A549 (cell line): Measurements from ENCODE around the gene GRIK4. TPM values are rescaled to one million over a fixed set of nuclear protein-coding genes. Genes with fewer than 3 reads are reported as not detected.

ENCODE experiments used
- ATAC-seq, 2 experiments: fragments of 200-7000 bp in 1 of 2; fragments of >200 bp in 1 of 2; cut with Nextera tagmentation in 1 of 2; cut with Tn5 transposase in 1 of 2; 3 replicates each; pipeline versions ENCODE4 v1.8.0 to v1.9.1; 2018 to 2020; ENCODE audit warnings: mild to moderate bottlenecking in 1 of 2, moderate library complexity in 1 of 2
- CTCF ChIA-PET: fragments of 300-600 bp; sonication (Branson Sonifier 250); formaldehyde crosslinking; extraction: SDS; loops from one replicate; lab custom pipeline; 2021; ENCODE audit warnings: antibody characterized with exemption, inconsistent platforms; lab: Yijun Ruan, JAX
- POLR2A ChIA-PET: fragments of 350-600 bp; formaldehyde crosslinking; extraction: SDS; loops from one replicate; lab custom pipeline; 2021; ENCODE audit warnings: antibody characterized with exemption, inconsistent platforms; lab: Yijun Ruan, JAX
- DNase-seq, 2 experiments: peaks; one replicate each; pipeline versions ENCODE4 v3.0.0 to v3.0.0-alpha.2; 2011 to 2016; ENCODE audit warnings: low read depth in 1 of 2, low spot score in 1 of 2
- FAIRE-seq: peaks from 2 replicates; lab custom pipeline; 2011; peaks lifted over from hg19 to GRCh38; lab: Jason Lieb, UNC
- H3K27ac ChIP-seq, 2 experiments: fragments of >200 bp; sonication (Bioruptor Twin); formaldehyde crosslinking; 3 replicates each; pipeline ENCODE4 v1.5.1; 2016 to 2017
- H3K4me1 ChIP-seq: fragments of >200 bp; sonication (Bioruptor Twin); formaldehyde crosslinking; 3 replicates; pipeline ENCODE4 v1.6.1; 2016
- H3K4me2 ChIP-seq: fragments of >200 bp; sonication (Bioruptor Twin); formaldehyde crosslinking; 3 replicates; pipeline ENCODE4 v1.6.1; 2016
- H3K4me3 ChIP-seq: fragments of >200 bp; sonication (Bioruptor Twin); formaldehyde crosslinking; 3 replicates; pipeline ENCODE4 v1.5.1; 2016
- H3K9me3 ChIP-seq: fragments of >200 bp; sonication (Bioruptor Twin); formaldehyde crosslinking; 3 replicates; pipeline ENCODE4 v1.6.1; 2016
- CBX2 ChIP-seq: fragments of 200-600 bp; sonication (generic); IDR thresholded peaks from 2 replicates; pipeline ENCODE4 v1.6.1; 2016; ENCODE audit warnings: low read depth, mild to moderate bottlenecking, borderline replicate concordance
- CHD4 ChIP-seq: fragments of 200-600 bp; sonication (generic); IDR thresholded peaks from 2 replicates; pipeline ENCODE4 v1.6.1; 2016; ENCODE audit warnings: antibody characterized with exemption, mild to moderate bottlenecking, borderline replicate concordance
- CTCF ChIP-seq: fragments of >200 bp; sonication (Bioruptor Twin); formaldehyde crosslinking; IDR thresholded peaks from 3 replicates; pipeline ENCODE4 v1.5.1; 2016
- HES2 ChIP-seq: fragments of >200 bp; sonication (Bioruptor Twin); formaldehyde crosslinking; IDR thresholded peaks from 2 replicates; pipeline ENCODE4 v1.6.1; 2016
- HOXB5 ChIP-seq: fragments of 250-450 bp; sonication (Bioruptor Pico); IDR thresholded peaks from 2 replicates; pipeline ENCODE4 v1.5.0; 2020; ENCODE audit warnings: mild to moderate bottlenecking, moderate library complexity
- MAZ ChIP-seq: fragments of 150-350 bp; IDR thresholded peaks from 2 replicates; pipeline ENCODE4 v1.6.1; 2014; ENCODE audit warnings: antibody characterized with exemption, low read depth, low read length, borderline replicate concordance
- NFE2L2 ChIP-seq: fragments of 150-350 bp; conservative IDR thresholded peaks from 2 replicates; pipeline ENCODE4 v1.6.1; 2014; ENCODE audit warnings: low read length
- PBX3 ChIP-seq: IDR thresholded peaks from 2 replicates; pipeline ENCODE4 v1.6.1; 2012
- REST ChIP-seq: fragments of 200-600 bp; sonication (generic); IDR thresholded peaks from 2 replicates; pipeline ENCODE4 v1.6.1; 2016; ENCODE audit warnings: antibody characterized with exemption, mild to moderate bottlenecking, moderate library complexity
- SMC3 ChIP-seq: fragments of >200 bp; sonication (Bioruptor Twin); formaldehyde crosslinking; IDR thresholded peaks from 3 replicates; pipeline ENCODE4 v1.6.1; 2018; ENCODE audit warnings: inconsistent platforms
- TFCP2L1 ChIP-seq: fragments of 250-450 bp; sonication (Bioruptor Pico); IDR thresholded peaks from 2 replicates; pipeline ENCODE4 v1.5.0; 2021; ENCODE audit warnings: mild to moderate bottlenecking
- ZFP36 ChIP-seq: fragments of 450-650 bp; IDR thresholded peaks from 2 replicates; pipeline ENCODE4 v1.6.1; 2014; ENCODE audit warnings: borderline replicate concordance; ENCODE audit not compliant: partially characterized antibody
- ZNF302 ChIP-seq: fragments of 250-450 bp; sonication (Bioruptor Pico); IDR thresholded peaks from 2 replicates; pipeline ENCODE4 v1.9.0; 2021; ENCODE audit warnings: inconsistent platforms, mild to moderate bottlenecking, moderate library complexity
- WGBS: methylation state at CpG from one replicate; pipeline ENCODE4 v1.1.6; 2017; ENCODE audit errors: missing lambda C conversion rate; 5-methylcytosine and 5-hydroxymethylcytosine counted together
- polyA plus RNA-seq, 4 experiments: library from polyadenylated mRNA; depleted of rRNA in 3 of 4; stranded (reverse); fragments of >200 nt; fragmentation: RNase III in 1 of 4; extraction: RNeasy Plus Mini Kit Qiagen cat#74134 plus additional on column Dnase treatment in 1 of 4; gene quantifications; 2 replicates in 3 of 4; 3 replicates in 1 of 4; pipeline ENCODE4 v1.2.3, GENCODE V29; 2011 to 2017
- TF ChIP-seq, protein P1 (sequence below): fragments of 250-450 bp; sonication (Bioruptor Pico); IDR thresholded peaks from 2 replicates; pipeline ENCODE4 v1.5.0; 2021; ENCODE audit warnings: mild to moderate bottlenecking, moderate library complexity, borderline replicate concordance
- TF ChIP-seq, protein P2 (sequence below): fragments of 250-450 bp; sonication (Bioruptor Pico); IDR thresholded peaks from 2 replicates; pipeline ENCODE4 v1.5.0; 2020; ENCODE audit warnings: low read depth, mild to moderate bottlenecking, moderate library complexity

GRIK4 gene
- polyA plus RNA-seq, 2 of the 4 experiments (the other 2 are of a cell fraction): 0.01 TPM; not detected in 1

DNA sequence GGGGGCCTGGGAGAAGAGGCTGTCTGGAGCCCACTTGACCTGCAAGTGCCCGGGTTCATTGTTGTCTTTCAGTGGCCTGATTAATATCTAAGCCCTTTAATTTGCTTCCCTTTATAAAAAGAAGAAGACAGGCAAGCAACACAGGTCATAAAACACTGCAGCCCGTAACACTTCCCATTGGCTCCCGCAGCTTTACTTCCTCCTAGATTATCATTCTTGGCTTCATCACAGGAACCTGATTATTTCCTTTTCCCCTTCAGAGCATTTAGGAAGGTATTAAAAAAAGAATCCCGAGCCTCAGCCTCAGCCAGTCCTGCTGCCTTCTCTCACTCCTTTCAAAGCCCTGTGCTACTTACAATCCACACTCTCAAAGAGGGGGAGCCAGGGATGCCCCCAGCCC is 183.2 kb downstream of the GRIK4 start:
- FAIRE-seq (no peak), DNase-seq (no peak), ATAC-seq (no peak)
- Histone ChIP-seq H3K9me3 (no peaks in the 10 kb centered on the region), H3K4me3 (no peak overlapping the region), H3K4me2 (no peak overlapping the region), H3K4me1 (no peaks in the 10 kb centered on the region), H3K27ac (no peak overlapping the region)
- WGBS: 48% methylated on average over 4 of the region's 4 CpGs
- ChIA-PET CTCF (interaction anchor here (1.0 to 5.4 kb wide), 2 partner anchors 10 to 183 kb away, joined by 5 to 31 read pairs; partner anchors contain the start of gene GRIK4), POLR2A (no interaction called here)
- TF ChIP-seq ZFP36: no peak

GRCh38 chr11:120695426-120695825 is 183.9 kb downstream of the GRIK4 start:
- Histone ChIP-seq H3K4me2 (no peak overlapping the region), H3K9me3 (no peaks in the 10 kb centered on the region), H3K27ac (no peak overlapping the region), H3K4me3 (no peak overlapping the region), H3K4me1 (no peaks in the 10 kb centered on the region)
- FAIRE-seq: no peak
- CTCF ChIA-PET: interaction anchor here (1.0 to 5.4 kb wide), 2 partner anchors 10 to 184 kb away, joined by 5 to 31 read pairs; partner anchors contain the start of gene GRIK4
- no peak for DNase-seq
- 73% methylated on average over 4 of the region's 8 CpGs for WGBS
- no peak for ATAC-seq
- TF ChIP-seq PBX3 (no peak), HOXB5 (CRISPR knock-in tag) (no peak), NFE2L2 (no peak), TFCP2L1 (CRISPR knock-in tag) (no peak), REST (no peak), MAZ (no peak)
- POLR2A ChIA-PET: no interaction called here

DNA sequence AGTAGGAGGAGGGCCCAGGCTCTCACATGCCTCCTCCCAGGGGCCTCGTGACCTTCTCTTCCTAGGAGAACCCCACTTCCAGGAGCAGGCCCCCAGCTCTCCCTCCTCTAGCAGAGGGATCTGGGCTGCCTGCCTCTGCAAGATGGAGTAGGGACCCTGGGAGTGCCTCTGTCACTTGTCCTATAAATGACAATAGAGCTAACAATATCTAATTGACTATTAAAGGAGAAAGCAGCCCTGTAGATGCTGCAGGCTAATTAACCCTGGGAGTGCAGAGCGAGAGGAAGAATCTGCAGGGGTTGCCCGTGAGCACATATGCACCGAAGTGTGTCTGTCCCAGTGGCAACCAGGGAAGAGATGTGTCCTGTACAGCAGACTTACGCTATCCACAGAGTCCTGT is 184.4 kb downstream of the GRIK4 start:
- 91% methylated on average over 4 of the region's 5 CpGs for WGBS
- ATAC-seq (no peak), DNase-seq (no peak), FAIRE-seq (no peak)
- no peak overlapping the region for H3K4me3 ChIP-seq
- H3K4me1 ChIP-seq: no peaks in the 10 kb centered on the region
- no peak overlapping the region for H3K4me2 ChIP-seq
- CTCF ChIA-PET: interaction anchor here (0.6 to 5.4 kb wide), 3 partner anchors 11 to 21 kb away, joined by 3 to 31 read pairs (median 4); no protein-coding TSS in a partner anchor
- TF ChIP-seq CBX2 (no peak), CHD4 (no peak), ZNF302 (CRISPR knock-in tag) (no peak), HES2 (no peak), SMC3 (no peak), CTCF (no peak)
- TF ChIP-seq, protein P1, sequence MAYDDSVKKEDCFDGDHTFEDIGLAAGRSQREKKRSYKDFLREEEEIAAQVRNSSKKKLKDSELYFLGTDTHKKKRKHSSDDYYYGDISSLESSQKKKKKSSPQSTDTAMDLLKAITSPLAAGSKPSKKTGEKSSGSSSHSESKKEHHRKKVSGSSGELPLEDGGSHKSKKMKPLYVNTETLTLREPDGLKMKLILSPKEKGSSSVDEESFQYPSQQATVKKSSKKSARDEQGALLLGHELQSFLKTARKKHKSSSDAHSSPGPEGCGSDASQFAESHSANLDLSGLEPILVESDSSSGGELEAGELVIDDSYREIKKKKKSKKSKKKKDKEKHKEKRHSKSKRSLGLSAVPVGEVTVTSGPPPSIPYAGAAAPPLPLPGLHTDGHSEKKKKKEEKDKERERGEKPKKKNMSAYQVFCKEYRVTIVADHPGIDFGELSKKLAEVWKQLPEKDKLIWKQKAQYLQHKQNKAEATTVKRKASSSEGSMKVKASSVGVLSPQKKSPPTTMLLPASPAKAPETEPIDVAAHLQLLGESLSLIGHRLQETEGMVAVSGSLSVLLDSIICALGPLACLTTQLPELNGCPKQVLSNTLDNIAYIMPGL (CRISPR knock-in tag): no peak
- TF ChIP-seq, protein P2, sequence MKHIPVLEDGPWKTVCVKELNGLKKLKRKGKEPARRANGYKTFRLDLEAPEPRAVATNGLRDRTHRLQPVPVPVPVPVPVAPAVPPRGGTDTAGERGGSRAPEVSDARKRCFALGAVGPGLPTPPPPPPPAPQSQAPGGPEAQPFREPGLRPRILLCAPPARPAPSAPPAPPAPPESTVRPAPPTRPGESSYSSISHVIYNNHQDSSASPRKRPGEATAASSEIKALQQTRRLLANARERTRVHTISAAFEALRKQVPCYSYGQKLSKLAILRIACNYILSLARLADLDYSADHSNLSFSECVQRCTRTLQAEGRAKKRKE (CRISPR knock-in tag): no peak
- no peaks in the 10 kb centered on the region for H3K9me3 ChIP-seq
- POLR2A ChIA-PET: no interaction called here
- no peak overlapping the region for H3K27ac ChIP-seq
